GM20000 (cell line): ENCODE data around the gene EFCAB9.

Source experiments
- DNase-seq: peaks from one replicate; pipeline ENCODE4 v3.0.0; 2012; ENCODE audit warnings: low spot score
- CTCF ChIP-seq: IDR thresholded peaks from 2 replicates; pipeline ENCODE4 v1.5.1; 2012; ENCODE audit warnings: mild to moderate bottlenecking, control low read depth; ENCODE audit errors: extremely low read depth, missing control alignments

EFCAB9 gene

GRCh38 chr5:172166030-172166826, 27.7 kb upstream of the EFCAB9 start:
- TF ChIP-seq CTCF: no peak
- no peak for DNase-seq

GRCh38 chr5:172167895-172168294, 26.1 kb upstream of the EFCAB9 start:
- DNase-seq: no peak
- TF ChIP-seq CTCF: no peak

- TF ChIP-seq CTCF: no peak
- DNase-seq: no peak
These were observed 25.7 kb upstream of the EFCAB9 start for GRCh38 chr5:172168311-172168710.

- TF ChIP-seq CTCF: no peak
- DNase-seq: no peak
These were observed 24.8 kb upstream of the EFCAB9 start for GRCh38 chr5:172169216-172169615.

- DNase-seq: no peak
- no peak for TF ChIP-seq CTCF
These were observed 23.7 kb upstream of the EFCAB9 start for GRCh38 chr5:172170251-172170701.

GRCh38 chr5:172171118-172171517, 22.9 kb upstream of the EFCAB9 start:
- no peak for DNase-seq
- TF ChIP-seq CTCF: no peak

- DNase-seq: no peak
These were observed 20.9 kb upstream of the EFCAB9 start for GRCh38 chr5:172172912-172173563.

More at GRCh38 chr5:172172912-172173563, 20.9 kb upstream of the EFCAB9 start:
- TF ChIP-seq CTCF: no peak
